NOMO-1 treated with dmso at 0.1 percent for 144 hours (cell line): ENCODE measurements around the gene DERL3.

ENCODE experiments used
- DNase-seq: peaks from one replicate; lab custom pipeline; 2025; ENCODE audit not compliant: unreplicated experiment; lab: John Stamatoyannopoulos, UW

DERL3 gene

GRCh38 chr22:23804781-23805291, 34.0 kb downstream of the DERL3 start:
- DNase-seq = no peak

- DNase-seq = no peak
Observed at GRCh38 chr22:23803001-23803819, 35.6 kb downstream of the DERL3 start.

GRCh38 chr22:23801886-23802377, 36.9 kb downstream of the DERL3 start:
- DNase-seq = no peak

- no peak for DNase-seq
Observed at GRCh38 chr22:23801238-23801821, 37.5 kb downstream of the DERL3 start.

GRCh38 chr22:23800297-23801237, 38.2 kb downstream of the DERL3 start:
- DNase-seq = no peak

- no peak for DNase-seq
Observed at GRCh38 chr22:23796461-23796860, 42.3 kb downstream of the DERL3 start.

- DNase-seq = no peak
Observed at GRCh38 chr22:23793326-23793725, 45.5 kb downstream of the DERL3 start.

GRCh38 chr22:23791738-23792645, 46.8 kb downstream of the DERL3 start:
- no peak for DNase-seq

GRCh38 chr22:23790819-23791737, 47.7 kb downstream of the DERL3 start:
- DNase-seq = no peak

GRCh38 chr22:23789638-23790037, 49.2 kb downstream of the DERL3 start:
- no peak for DNase-seq

- no peak for DNase-seq
Observed at GRCh38 chr22:23789121-23789520, 49.7 kb downstream of the DERL3 start.

GRCh38 chr22:23787910-23788309, 50.9 kb downstream of the DERL3 start:
- DNase-seq = no peak

GRCh38 chr22:23787600-23787896, 51.3 kb downstream of the DERL3 start:
- DNase-seq = no peak

GRCh38 chr22:23786752-23787599, 51.8 kb downstream of the DERL3 start, which contains the start of gene SMARCB1:
SMARCB1 (plus strand) TSS chr22:23786966; CDS start chr22:23787170, 204 bp downstream.
- DNase-seq = peak; percentile 71

GRCh38 chr22:23786261-23786710, 52.5 kb downstream of the DERL3 start:
- no peak for DNase-seq
